ENCODE data around the gene MAB21L4. TPM values are rescaled to one million over a fixed set of nuclear protein-coding genes. Genes with fewer than 3 reads are reported as not detected.
"Not testable (repeated sequence)": the region's sequence is repeated elsewhere in the genome, so short reads cannot be mapped to it uniquely, and the experiment has no call there.

The MAB21L4 gene
- polyA plus RNA-seq, 3 donors from 2014 or later, result not detected

DNA sequence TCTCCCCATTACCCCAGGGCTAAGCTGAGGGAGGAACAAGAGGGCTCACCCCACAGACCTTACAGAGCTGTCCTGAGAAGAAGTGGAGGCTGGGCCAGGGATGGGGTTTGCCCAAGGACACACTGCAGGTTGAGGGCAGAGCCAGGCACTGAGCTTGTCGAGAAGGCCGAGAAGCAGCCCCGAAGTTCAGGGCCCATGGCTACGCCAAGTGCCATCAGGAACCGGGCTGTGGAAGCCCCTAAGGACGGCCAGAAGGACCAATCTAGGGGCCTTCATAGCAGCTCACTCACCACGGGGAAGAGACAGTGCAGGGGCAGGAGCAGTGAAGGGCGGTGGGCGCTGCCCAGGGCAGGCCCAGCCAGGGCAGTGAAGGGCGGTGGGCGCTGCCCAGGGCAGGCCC is 45.9 kb downstream of the MAB21L4 start:
- Mint-ChIP-seq H3K27ac (no peak overlapping the region), H3K9me3 (peaks cover 0 to 4% (median 1%) of the 10 kb centered on the region in 6 donors), H3K4me1 (no peaks in the 10 kb centered on the region), H3K4me3 (no peak overlapping the region), H3K27me3 (ENCODE audit: low read depth in 3 of 3) (peaks cover 0 to 3% (median 2%) of the 10 kb centered on the region in 3 donors), H3K36me3 (peaks cover 0 to 4% (median 0%) of the 10 kb centered on the region in 3 donors)
- no peak for DNase-seq

DNA sequence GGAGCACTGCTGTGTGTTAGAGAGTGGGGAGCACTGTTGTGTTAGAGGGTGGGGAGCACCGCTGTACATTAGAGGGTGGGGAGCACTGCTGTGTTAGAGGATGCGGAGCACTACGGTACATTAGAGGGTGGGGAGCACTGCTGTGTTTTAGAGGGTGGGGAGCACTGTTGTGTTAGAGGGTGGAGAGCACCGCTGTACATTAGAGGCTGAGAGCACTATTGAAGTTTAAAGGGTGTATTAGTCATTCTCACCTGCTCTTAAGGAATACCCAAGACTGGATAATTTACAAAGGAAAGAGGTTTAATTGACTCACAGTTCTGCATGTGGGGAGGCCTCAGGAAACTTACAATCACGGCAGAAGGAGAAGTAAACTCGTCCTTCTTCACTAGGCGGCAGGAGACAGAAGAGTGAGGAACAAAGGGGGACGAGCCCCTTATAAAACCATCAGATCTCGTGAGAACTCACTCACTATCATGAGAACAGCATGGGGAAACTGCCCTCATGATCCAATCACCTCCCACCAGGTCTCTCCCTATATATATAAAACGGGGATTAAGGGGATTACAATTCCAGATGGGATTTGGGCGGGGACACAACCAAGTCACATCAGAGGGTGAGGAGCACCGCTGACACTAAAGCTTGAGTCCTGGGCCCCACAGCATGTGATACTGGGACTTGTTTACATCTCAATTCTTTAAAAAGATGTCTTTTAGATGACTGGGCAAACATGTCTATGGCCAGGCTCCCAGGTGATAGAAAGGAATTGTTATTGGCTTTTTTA is 46.9 kb downstream of the MAB21L4 start:
- H3K36me3 Mint-ChIP-seq, result peaks cover 0 to 1% (median 0%) of the 10 kb centered on the region in 3 donors
- H3K27ac Mint-ChIP-seq, result no peak overlapping the region
- H3K27me3 Mint-ChIP-seq (ENCODE audit: low read depth in 3 of 3), result peaks cover 0 to 4% (median 2%) of the 10 kb centered on the region in 3 donors
- no peak overlapping the region for H3K4me3 Mint-ChIP-seq
- H3K4me1 Mint-ChIP-seq, result no peaks in the 10 kb centered on the region
- no peak for DNase-seq
- peaks cover 0 to 2% (median 0%) of the 10 kb centered on the region in 6 donors for H3K9me3 Mint-ChIP-seq

DNA sequence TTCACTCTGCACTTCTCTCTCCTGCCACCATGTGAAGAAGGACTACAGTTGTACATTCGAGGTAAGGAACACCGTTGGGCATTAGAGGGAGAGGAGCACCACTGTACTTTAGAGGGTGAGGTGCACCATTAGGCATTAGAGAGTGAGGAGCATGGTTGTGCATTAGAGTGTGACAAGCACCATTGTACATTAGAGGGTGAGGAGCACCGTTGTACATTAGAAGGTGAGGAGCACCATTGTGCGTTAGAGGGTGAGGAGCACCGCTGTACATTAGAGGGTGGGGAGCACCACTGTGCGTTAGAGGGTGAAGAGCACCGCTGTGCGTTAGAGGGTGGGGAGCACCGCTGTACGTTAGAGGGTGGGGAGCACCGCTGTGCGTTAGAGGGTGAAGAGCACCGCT is 48.1 kb downstream of the MAB21L4 start:
- Mint-ChIP-seq H3K4me3 (no peak overlapping the region), H3K9me3 (no peaks in the 10 kb centered on the region), H3K27me3 (ENCODE audit: low read depth in 3 of 3) (peaks cover 2 to 4% (median 3%) of the 10 kb centered on the region in 3 donors), H3K27ac (no peak overlapping the region), H3K36me3 (no peaks in the 10 kb centered on the region), H3K4me1 (no peaks in the 10 kb centered on the region)
- DNase-seq, result no peak

DNA sequence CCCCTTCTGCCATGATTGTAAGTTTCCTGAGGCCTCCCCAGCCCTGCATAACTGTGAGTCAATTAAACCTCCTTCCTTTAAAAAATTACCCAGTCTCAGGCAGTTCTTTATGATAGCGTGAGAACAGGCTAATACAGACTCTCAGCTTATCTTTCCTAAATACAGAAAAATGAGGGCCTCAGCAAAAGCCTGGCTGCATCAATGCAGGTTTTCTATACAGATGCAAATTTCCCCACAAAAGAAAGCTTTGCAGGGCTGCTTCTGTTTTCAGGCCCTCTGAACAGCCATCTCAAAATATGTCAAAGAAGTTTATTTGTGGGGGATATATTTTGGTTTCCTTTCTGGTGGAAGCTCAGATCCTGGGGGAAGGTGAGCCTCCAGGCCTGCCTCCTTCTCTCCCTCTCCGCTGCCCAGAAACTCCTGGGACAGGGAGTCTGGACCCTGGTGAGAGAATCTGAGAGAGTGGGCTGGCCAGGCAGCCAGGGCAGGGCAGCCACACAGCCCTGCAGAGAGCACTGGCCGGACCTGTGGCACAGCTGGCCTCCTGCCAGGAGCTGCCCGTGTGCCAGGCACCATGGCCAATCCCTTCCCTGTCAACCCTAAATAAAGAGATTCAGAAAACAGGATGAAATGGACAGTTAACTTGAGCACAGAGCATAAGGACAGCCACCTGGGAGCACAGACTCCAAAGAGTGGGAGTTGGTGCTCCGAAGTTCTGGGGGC is 48.9 kb downstream of the MAB21L4 start:
- Mint-ChIP-seq H3K4me1 (no peaks in the 10 kb centered on the region), H3K27me3 (ENCODE audit: low read depth in 3 of 3) (peaks cover 2 to 4% (median 3%) of the 10 kb centered on the region in 3 donors), H3K9me3 (no peaks in the 10 kb centered on the region), H3K4me3 (no peak overlapping the region), H3K36me3 (no peaks in the 10 kb centered on the region), H3K27ac (no peak overlapping the region)
- DNase-seq, result no peak

DNA sequence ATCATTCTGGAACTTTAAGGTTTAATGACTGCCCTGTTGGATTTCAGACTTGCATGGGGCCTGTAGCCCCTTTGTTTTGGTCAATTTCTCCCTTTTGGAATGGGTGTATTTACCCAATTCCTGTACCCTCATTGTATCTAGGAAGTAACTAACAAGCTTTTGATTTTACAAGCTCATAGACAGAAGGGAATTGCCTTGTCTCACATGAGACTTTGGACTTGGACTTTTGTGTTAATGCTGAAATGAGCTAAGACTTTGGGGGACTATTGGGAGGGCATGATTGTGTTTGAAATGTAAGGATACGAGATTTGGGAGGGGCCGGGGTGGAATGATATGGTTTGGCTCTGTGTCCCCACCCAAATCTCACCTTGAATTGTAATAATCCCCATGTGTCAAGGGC is 49.6 kb downstream of the MAB21L4 start:
- H3K27me3 Mint-ChIP-seq (ENCODE audit: low read depth in 3 of 3); H3K36me3 Mint-ChIP-seq; H3K4me1 Mint-ChIP-seq; DNase-seq; H3K9me3 Mint-ChIP-seq; H3K4me3 Mint-ChIP-seq; H3K27ac Mint-ChIP-seq: not testable (repeated sequence)

DNA sequence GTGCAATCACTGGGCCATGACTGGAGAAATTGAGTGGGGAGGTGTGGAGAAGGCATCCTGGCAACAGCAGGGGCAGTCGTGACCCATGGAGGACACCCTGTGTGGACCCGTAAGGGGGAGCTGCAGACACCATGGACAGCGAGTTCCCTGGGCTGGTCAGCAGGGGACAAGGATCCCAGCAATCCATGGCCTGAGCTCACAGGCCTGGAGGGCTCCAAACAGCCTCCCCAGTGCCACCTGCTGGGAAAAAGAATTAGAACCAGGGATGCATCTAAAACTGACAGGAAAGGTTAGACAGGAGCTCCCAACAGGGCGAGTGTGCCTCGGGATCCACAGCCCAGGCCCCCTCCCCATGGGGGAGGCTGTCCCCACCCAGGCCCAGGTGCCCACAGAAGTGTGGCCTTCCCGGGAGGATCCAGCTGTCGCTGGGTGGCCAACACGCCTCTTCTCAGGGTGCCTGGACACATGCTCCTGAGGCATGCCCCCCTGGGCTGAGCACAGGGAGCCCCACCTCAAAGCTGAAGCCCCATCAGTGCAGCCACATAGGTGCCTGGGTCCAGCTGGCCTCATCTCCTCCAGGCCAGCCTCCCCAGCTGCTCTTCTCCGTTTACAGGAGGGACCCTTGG is 55.4 kb downstream of the MAB21L4 start:
- DNase-seq, result peak in 1 of 3 donors; percentile 11
- Mint-ChIP-seq H3K36me3 (no peaks in the 10 kb centered on the region), H3K27me3 (ENCODE audit: low read depth in 3 of 3) (peaks cover 0 to 5% (median 3%) of the 10 kb centered on the region in 3 donors), H3K9me3 (no peaks in the 10 kb centered on the region), H3K4me3 (no peak overlapping the region), H3K27ac (no peak overlapping the region), H3K4me1 (no peaks in the 10 kb centered on the region)

DNA sequence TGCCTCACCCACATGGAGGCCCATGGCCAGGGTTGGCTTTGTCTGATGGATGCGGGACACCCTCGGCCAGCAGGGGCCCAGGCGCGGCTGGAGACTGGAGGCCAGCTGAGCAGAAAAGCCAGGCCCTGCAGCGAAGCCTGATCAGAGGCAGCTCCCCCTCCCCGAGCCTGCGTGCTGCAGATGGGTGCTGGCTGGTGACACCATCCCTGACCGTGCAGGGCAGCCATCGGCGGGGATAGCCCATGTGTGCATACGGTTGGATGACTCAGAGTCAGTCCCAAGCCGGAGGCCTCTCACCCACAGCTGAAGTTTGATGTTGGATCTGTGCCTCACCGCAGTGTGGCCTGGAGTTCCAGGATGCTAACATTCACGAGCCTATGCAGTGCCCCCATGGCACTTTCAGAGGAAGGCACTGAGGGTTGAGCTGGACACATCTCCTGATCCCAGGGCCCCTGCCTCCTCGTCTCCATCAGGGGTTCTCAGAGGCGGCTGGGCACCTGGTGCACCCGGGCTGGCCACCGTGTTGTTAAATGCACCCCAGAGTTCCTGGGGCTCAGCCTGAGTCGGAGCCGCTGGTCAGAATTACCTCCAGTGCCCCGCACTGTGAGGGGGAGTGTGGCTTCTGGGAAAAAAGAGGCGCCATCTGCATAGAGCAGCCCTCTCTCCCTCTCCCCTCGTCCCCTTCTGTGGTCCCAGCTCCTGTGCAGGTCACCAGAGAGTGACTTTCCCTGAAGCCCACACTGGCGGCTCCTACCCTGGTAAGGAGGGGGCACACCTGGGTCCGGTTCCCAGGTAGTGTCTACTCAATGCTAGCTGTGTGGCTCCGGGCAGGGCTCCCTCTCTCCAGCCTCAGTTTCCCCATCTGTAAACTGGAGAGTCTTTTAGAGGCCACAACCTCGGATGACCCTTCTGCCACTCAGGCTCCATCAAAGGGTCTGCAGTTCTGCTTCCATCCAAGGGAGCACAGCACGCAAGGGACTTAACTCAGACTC is 56.5 kb downstream of the MAB21L4 start:
- Mint-ChIP-seq H3K27ac (no peak overlapping the region), H3K27me3 (ENCODE audit: low read depth in 3 of 3) (peaks cover 0 to 3% (median 3%) of the 10 kb centered on the region in 3 donors), H3K4me3 (no peak overlapping the region), H3K9me3 (no peaks in the 10 kb centered on the region), H3K36me3 (no peaks in the 10 kb centered on the region), H3K4me1 (no peaks in the 10 kb centered on the region)
- DNase-seq, result no peak

DNA sequence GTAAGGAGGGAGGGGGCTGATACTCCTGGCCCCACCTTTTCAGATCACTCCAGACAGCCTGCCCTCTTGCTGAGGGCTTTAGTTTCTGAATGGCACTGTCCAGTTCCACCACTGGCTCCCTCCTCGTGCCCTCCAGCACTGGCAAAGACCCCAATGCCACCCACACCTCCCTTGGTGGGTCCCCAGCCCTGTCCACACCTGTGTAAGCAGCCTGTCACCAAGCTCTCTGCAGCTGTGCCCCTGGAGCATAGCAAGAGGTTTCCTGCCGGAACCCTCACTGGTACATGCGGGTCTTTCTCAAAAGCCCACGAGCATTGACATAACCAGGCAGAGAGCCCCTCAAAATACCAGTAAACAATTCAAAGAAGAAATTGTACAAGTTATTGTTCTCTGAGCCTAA is 58.3 kb downstream of the MAB21L4 start:
- Mint-ChIP-seq H3K4me3 (no peak overlapping the region), H3K27ac (no peak overlapping the region), H3K4me1 (no peaks in the 10 kb centered on the region), H3K9me3 (no peaks in the 10 kb centered on the region), H3K36me3 (no peaks in the 10 kb centered on the region), H3K27me3 (ENCODE audit: low read depth in 3 of 3) (peaks cover 0 to 4% (median 3%) of the 10 kb centered on the region in 3 donors)
- DNase-seq, result no peak

DNA sequence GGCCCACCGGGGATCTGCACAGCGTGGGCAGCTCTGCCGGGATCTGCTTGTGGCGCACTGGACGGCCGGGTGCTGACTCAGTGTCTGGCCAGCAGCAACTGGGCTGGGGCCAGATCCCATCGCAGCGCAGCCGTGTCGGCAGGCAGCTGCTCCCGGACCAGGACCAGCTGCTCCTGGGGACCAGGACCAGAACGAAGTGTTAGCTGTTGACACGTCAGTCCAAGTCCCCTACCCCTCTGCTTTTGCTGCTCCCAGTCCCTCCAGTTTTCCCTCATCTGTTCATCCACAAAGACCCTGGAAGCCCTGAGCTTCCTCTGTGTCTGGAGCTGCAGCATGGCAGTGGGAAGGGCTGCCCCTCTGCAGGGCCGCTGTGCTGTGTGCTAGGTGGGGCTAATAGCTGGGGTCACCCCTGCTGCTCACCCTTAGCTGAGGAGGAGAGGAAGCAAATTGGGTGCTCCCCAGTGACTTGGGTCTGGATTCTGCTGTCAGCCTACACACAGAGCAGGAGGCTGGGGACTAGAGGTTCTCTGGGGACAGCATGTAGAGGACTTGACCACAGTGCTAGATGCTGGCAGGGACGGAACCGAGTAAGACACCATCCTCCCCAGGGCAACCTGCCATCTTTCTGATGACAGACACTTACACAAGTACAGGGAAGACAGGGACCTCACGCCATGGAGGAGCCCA is 59.0 kb downstream of the MAB21L4 start:
- H3K9me3 Mint-ChIP-seq, result no peaks in the 10 kb centered on the region
- no peak for DNase-seq
- H3K27me3 Mint-ChIP-seq (ENCODE audit: low read depth in 3 of 3), result peaks cover 2 to 8% (median 6%) of the 10 kb centered on the region in 3 donors
- H3K4me1 Mint-ChIP-seq, result peaks cover 0 to under 1% of the 10 kb centered on the region in 2 donors
- H3K4me3 Mint-ChIP-seq, result no peak overlapping the region
- no peaks in the 10 kb centered on the region for H3K36me3 Mint-ChIP-seq
- no peak overlapping the region for H3K27ac Mint-ChIP-seq

Other genes starting within 250 kb of the MAB21L4 start
- gene AQP12B, start 213.3 kb downstream of the MAB21L4 start, polyA plus RNA-seq, result not detected
- gene AQP12A, start 204.3 kb downstream of the MAB21L4 start, polyA plus RNA-seq, result not detected
- gene KIF1A, start 75.9 kb downstream of the MAB21L4 start, polyA plus RNA-seq, result not detected
- gene AGXT, start 27.3 kb downstream of the MAB21L4 start, polyA plus RNA-seq, result not detected
- not detected for gene CROCC2, start 10.2 kb upstream of the MAB21L4 start, polyA plus RNA-seq
- gene SNED1, start 102.5 kb upstream of the MAB21L4 start, polyA plus RNA-seq, result under 1 TPM in 2 of 3 donors, not detected in 1; 0.24 to 0.56 TPM
- gene MTERF4, start 206.1 kb upstream of the MAB21L4 start, polyA plus RNA-seq, result 10 to 100 TPM; 27.8 to 35.8 (median 30.9) TPM